Effector CD4-positive, alpha-beta T cell (primary cell): ENCODE measurements around the gene FOXP4.
A peak's percentile ranks its signal among the peaks of the same experiment; 100 is the strongest.

Experiments used
- DNase-seq: peaks from one replicate; pipeline ENCODE4 v3.0.0-alpha.2; 2020

The FOXP4 gene

DNA sequence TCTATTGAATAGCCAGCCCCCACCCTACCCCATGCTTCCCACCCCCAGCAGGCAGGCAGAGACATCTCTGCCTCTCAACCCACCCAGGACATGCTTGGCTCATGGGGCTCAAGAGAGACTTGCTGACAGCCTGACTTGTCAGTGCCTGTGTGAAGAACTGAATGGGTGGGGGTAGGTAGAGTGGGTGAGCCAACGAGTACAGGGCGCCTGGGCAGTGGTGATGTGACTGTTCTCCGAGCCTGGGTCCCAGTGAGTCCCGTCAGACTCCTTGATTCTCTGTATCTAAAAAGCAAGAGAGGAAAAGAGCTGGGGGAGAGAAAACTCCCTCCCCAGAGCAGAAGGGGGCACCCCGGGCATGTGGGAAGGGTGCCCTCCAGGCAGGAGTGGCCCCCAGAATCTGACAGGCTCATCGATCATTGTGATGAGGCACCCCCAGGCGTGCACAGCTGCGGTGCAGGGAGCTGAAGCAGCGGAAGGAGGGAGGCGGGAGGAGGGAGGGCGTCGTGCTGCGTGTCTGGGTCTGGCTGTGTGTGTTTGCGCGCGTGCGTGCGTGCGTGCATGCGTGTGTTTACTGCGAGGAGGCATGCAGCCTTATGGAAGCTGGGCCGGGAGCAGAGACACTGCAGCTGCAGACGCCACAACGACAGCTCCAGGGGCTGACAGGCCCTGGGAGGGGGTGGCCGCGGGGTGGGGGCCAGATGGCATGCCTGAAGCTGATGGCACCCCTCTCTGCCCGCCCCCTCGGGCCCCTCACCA, 40.2 kb downstream of the FOXP4 start:
- no peak for DNase-seq

DNA sequence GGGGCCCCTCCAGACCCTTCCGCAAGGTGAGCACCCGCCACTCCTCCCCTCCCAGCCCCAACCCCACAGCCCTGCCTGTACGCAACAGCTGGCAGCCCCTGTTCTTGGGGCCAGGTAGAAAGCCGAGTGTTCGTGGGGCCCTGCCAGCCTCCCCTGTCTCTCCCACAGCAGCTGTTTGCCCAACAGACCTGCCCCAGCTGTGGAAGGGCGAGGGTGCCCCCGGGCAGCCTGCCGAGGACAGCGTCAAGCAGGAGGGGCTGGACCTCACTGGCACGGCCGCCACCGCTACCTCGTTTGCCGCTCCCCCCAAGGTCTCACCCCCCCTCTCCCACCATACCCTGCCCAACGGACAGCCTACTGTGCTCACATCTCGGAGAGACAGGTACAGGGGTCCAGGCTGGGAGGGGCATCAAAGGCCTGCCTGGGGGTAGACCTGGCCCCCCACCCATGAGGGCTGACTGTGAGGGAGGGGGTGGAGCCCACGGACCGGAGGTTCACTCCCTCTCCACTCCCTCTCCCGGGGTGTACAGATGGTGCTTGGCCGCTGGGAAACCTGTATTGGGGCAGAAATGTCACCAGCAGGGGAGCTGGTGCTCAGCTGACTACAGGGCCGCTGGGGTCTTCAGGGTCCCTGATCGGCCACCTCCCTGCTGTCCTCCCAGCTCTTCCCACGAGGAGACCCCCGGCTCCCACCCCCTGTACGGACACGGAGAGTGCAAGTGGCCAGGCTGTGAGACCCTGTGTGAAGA, 41.1 kb downstream of the FOXP4 start:
- no peak for DNase-seq

DNA sequence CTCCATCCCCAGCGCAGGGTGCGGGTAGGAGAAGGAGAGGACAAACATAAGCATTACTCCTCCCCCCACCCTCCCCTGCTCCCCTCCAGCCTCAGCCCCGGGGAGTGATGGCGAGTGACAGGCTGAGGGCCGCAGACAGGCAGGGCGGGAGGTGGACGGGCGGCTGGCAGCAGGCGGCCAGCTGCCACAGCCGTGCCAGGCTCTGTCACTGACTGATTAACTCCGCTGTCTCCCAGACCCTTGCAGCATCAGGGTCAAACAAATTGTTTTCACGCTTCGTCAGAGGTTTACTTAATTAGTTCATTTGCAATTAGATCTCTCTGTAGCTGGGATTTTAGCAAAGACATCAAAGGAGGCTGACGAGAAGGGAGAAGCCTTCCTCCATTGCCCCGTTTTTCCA, 41.9 kb downstream of the FOXP4 start:
- DNase-seq, result no peak

DNA sequence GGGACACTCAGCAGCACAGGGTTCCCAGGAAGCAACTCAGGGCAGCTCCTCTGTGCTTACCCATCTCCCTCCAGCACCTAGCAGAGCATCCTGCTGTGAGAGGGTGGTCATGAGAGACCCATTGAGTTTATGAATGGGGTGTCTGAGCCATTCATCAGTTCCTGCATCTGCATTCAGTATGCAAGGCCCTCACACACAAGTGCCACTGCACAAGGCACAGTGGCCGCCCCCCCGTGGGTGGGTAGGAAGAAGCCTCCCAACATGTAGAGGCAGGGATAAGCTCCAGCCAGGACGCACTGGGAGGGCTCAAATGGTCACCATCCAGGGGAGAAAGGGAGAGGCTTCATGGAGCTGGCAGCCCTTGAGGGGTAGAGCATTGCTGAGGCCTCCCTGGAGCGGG, 43.0 kb downstream of the FOXP4 start:
- no peak for DNase-seq

DNA sequence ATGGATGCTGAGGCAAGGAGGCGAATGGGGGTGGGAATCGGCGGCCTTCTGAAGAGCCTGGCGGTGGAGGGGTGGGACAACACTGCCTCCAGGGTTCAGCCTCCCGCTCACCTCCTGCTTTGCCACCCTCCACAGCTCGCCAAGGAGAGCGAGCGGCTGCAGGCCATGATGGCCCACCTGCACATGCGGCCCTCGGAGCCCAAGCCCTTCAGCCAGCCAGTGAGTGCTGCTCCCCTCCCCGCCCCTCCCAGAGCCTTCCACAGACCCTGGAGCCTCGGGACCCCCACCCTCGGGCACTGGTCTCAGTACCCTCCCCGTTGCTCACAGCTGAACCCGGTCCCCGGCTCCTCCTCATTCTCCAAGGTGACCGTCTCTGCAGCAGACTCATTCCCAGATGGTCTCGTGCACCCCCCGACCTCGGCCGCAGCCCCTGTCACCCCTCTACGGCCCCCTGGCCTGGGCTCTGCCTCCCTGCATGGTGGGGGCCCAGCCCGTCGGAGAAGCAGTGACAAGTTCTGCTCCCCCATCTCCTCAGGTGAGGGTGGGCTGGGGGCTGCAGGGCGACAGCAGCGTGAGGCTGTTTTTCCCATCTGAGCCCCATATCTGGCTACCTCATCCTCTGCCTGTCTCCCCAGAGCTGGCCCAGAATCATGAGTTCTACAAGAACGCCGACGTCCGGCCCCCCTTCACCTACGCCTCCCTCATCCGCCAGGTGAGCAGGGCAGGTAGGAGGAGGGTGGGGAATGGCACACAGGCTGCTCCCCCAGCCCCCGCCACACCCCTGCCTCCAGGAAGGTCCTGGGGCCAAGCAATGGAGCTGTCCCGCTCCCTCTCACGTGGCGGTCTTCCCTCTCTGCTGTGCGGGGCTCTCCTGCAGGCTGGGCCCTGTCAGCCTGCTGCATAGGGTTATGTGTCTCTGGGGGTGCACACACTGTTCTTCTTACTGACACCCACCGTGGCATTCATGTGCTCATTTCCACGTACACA, 43.7 kb downstream of the FOXP4 start:
- no peak for DNase-seq

DNA sequence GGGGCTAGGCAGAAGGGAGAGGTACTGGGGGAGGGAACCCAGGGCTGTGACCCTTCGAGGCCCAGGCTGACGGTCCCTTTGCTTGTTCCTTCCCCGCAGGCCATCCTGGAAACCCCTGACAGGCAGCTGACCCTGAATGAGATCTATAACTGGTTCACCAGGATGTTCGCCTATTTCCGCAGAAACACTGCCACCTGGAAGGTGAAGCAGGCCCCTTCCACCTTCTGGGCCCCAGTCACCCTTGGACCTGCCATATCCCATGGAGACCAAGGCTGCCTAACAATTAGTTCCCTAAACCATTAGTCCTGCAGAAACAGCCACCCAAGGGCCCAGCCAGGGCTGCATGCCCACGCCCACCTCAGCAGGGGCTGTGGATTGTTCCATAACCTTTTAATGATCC, 44.9 kb downstream of the FOXP4 start:
- DNase-seq, result no peak

DNA sequence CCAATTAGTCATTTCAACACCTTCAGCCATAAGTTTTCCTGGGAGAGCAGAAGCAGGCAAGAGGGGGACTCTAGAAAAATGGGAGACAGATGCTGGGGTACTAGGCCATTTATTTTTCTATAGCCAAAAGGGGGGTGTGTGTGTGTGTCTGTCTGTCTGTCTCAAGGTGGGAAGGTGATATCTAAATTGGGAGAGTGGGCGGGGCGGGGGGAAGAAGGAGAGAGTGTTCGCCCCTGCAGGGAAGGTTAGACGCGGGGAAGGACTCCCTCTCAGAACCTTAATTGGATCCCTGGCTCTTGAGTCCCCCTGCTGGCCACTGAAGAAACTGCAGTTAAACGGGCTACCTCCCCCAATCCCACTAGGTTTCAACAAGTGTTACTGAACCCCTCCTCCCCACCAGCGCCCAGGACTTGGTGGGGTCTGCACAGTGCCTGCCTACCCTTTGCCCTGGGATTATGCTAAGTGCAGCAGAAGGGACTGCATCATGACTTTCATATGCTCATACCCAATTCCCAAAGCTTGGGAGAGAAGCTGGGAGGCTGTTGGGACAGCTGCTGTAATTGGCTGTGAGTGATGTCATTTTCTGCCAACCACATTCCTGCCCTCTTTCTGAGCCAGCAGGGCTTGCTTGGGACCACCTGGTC, 45.8 kb downstream of the FOXP4 start:
- peak; percentile 70 for DNase-seq

DNA sequence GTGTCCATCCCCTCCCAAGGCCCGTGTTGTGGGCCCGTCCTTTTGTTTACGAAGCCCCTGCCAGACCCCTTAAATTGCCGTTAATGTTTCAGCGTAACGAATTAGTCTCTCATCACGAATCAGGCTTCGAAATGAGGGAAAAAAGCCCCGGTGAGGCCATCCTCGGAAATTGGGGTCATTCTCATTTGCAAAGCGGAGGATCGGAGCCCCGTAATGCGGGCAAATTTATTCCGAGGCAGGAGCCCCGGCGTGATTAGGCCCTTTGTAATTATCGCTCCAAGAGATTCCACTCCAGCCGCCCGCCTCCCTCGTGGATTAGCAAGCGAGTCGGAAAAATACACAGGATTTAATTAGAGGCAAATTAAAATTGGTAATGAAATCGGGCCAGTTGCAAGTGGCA, 47.2 kb downstream of the FOXP4 start:
- DNase-seq, result no peak

DNA sequence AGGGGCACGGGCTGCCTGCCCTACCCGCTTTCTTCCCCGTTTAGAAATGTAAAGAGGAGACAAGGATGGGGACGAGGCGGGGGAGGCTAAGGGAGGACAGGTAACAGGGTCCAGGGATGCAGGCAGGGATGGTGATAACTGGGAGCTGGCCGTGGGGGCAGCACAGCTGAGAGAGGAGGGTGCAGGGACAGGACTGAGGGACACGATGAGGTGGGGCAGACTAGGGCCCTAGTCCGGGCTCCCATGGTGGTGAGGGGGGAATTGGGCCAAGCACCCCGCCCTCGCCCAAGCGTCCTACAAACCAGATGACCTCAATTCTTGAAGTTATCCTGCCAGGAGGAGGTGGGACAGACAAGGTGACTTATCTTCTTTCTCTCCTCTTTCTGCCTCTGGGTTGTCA, 47.7 kb downstream of the FOXP4 start:
- DNase-seq, result no peak

DNA sequence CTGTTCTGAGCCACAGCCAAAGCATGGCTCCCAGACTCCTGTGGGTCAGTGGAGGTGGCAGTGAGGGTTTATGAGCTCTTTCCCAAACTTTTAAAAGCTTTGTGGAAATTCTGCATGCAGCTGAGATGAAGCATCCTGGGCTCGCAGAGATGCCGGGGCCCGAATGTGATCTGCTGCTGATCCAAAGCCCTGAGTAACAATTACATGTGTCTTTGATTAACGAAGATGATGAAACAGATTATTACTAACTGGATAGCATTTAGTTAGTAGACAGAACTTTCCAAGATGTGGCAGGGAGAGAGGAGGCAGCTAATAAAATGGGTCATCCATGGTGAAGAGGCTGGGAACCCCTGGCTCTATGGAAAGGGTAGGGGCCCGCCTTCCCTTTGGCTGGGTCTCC, 48.1 kb downstream of the FOXP4 start:
- DNase-seq, result no peak

DNA sequence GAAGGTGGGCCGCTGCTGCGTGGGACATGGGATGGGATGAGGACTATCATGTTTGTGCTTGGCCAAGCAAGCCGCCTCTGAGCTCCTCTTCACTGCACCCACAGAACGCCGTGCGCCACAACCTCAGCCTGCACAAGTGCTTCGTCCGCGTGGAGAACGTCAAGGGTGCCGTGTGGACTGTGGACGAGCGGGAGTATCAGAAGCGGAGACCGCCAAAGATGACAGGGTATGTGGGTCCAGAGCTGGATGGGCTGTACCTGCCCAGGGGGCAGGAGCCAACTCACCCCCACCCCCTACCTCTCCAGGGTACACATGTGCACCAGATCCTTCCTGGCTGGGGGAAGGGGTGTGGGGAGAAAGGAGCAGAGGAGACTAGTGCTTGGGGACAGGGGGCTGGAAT, 48.6 kb downstream of the FOXP4 start:
- DNase-seq, result no peak

DNA sequence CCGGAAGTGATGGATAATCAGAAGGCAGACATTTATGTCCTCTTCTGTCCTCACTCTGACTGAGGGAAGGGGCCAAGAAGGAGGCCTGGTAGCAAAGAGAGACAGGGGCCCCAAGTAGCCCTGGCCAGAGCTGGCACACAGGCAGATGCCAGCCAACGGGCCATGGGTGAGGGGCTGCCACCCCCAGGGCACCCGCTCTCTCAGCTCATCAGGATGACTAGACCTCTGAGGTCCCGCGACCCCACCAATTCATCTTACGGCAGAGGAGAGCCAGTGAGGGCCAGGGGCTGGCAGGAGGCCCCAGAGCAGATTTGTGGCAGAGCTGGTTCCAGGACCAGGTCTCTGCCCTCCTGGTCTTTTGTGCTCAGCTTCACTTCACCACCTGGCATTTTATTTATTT, 49.0 kb downstream of the FOXP4 start:
- DNase-seq, result no peak

DNA sequence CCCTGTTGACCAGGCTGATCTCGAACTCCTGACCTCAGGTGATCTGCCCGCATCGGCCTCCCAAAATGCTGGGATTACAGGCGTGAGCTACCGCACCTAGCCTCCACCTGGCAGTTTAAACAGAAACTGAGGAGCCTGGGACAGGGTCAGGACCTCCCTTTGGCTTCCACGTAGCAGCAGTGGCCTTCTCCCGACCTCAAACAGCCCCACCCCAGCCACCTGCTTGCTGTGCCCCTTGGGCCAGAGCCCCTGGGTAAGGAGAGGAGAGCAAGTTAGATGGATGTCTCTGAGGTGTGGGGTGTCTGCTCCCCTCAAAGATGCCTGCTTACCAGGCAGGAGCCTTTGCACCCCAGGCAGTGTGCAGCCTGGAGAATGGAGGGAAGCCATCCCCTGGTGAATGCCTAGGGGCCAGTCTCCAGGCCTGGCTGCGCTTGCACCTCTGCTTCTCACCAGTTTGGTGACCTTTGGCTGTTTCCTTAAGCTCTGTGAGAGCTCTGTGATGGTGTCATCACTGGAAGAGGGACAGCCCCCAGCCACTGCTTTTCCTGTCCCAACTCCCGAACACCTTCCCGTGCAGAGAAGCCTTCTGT, 50.0 kb downstream of the FOXP4 start:
- no peak for DNase-seq

DNA sequence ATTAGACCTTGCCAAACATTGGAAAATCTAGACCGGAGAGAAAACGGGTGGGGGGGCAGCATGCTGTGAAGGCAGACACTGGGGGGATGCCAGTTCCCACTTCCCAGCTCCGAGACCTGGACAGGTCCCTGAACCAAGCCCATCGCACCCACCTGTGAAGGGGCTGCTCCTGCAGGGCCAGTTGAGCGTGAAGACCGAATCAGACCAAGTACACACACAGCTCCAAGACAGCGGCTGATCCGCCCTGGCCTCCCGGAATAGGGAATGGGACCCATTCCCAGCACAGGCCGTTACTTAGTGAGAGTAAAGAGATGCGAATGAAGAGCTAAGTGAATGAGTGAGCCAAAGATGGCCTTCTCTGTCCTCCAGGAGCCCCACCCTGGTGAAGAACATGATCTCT, 50.6 kb downstream of the FOXP4 start:
- no peak for DNase-seq

DNA sequence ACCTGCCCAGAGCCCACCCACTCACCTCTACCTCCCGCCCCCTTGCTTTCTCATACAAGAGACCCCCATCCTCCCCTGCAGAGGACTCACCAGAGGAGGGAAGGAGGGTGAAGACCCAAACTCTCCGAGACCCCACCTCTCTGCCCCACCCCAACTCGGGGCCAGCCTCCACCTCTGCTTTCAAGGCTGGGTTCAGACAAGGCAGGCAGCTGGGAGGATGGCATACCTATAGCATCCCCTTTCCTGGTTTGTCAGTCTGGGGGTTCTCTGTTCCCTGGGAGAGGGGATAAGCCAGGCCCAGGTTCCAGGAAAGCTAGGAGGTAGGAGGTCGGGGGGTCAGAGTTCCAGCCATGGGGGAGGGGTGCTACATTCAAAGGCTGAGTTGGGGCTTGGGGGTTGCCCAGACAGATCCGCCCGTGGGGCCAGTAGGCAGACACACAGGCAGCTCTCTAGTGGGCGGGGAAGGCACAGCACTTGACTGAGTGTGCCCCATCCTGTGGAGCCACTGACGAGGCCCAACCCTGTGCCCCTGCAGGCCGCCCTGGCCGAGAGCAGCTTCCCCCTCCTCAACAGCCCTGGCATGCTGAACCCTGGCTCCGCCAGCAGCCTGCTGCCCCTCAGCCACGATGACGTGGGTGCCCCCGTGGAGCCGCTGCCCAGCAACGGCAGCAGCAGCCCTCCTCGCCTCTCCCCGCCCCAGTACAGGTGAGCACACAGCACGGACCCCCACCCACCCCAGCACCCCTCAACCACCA, 51.2 kb downstream of the FOXP4 start:
- no peak for DNase-seq

DNA sequence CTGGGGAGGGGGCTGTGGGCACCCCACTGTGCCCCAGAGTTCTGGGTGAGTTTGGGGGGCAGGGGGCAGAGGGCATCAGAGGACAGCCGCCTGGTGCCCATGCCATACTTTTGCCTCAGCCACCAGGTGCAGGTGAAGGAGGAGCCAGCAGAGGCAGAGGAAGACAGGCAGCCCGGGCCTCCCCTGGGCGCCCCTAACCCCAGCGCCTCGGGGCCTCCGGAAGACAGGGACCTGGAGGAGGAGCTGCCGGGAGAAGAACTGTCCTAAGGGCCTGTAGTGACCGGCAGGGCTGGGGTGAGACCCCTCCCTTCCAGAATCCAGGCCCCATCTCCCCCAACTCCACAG, 52.5 kb downstream of the FOXP4 start:
- DNase-seq, result no peak

DNA sequence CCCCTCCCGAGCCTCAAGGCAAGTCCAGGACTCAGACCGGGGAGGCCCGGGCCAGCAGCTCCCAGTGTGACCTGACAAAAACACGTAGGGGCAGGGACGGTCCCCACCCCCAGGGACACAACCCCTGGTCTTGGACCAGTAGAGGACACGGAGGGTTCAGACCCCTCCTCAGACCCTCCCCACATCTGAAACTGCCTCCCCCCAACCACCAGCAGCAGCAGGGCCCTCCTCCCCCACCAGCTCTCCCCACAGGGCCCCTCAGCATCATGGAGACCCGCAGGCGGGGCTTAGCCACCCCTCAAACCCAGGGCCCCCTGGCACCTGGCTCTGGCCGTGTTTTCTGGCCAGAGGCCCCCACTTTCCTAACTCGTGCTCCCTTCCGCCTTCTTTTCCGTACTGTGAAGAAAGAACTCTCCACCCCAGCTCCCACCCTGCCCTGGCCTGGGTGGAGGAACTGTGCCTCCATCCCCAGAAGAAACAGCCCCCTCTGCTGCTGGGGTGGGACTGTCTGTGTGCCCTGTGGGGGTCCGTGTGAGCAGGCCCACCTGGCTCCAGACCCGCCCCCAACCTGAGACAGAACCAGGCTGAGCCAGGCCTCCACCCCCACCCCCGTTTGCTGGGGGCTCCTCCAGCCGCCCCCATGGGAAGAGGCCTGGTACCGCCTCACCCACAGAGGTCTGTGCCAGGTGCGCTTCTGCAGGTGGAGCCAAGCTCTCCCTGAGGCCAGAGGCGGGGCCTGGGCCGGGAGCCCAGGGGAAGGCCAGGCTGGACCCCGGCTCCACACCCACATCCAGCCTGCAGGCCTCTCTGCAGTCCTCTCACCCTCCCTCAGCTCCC, 53.1 kb downstream of the FOXP4 start:
- DNase-seq, result no peak

DNA sequence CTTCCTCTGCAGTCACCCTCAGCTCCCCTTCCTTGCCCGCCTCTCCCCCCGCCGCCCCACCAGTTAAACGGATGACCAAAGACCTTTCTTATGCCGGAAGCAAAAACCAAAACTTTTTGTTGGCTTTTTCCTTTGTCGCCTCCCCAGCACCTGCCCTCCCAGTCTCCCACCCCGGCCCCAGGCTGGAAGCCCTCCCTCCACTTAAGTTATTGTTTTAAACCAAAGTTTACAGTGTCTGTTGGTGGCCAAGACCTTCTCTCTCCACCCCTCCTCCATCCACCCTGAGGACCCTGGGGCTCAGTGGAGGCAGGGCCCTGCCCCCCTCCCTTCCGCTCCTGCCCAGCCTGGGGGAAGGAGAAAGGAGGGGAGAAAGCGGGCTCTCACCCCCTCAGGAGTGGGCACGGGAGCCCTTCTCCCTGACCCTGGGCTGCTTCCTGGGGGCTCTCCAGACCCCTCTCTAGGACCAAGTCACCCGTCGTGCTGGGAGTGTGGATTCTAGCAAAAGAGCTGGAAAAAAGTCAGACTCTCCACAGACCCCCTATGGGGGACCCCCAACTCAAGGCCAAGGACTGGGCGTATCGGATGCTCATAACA, 53.8 kb downstream of the FOXP4 start:
- no peak for DNase-seq

DNA sequence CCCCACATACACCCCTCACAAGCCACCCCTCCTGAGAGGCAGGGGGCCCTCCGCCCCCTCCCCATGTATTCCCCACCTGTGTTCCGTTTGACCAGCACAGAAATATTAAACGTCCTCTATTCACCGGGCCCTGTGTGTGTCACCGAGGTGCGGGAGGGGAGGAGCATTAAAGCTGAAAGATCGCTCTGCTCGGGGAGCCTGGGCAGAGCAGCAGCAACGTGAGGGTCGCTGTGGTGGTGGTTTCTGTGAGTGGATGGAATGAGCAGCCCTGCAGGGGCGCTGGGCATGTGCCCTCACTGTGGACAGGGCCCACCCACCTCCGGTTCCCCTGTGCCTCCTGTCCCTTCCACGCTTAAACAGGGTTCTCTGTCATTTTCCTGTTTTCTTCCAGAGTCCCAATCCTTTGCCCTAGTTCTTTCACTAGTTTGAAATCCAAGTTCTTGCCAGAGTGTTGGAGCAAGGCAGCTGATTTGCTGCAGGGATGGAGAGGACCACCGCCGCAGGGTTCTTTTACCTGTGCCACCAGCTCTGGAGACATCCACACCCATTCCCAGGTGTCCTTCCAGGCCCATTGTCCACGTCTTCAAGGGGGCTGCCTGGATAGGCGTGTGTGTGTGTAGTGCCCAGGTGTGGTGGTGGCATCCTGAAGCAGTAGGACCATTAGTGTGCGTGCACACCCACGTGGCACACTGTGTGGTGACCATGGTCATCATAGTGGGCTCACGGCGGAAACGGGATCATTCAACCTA, 54.5 kb downstream of the FOXP4 start:
- DNase-seq, result no peak

DNA sequence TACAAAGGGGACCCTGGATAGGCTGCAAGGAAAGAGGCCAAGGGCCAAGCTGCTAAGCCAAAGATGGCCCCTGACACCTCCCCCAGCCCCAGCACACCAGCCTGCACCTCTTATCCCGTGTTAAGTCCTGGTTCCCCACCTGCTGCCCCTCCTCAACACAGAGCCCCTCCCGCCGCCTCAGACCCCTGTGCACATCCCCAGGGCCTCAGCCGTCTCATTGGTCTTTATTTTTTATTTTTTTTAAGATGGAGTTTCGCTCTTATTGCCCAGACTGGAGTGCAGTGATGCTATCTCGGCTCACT, 55.0 kb downstream of the FOXP4 start:
- no peak for DNase-seq
